Activated CD8-positive, alpha-beta T cell treated with anti-CD3 and anti-CD28 coated beads, Interleukin-2, amount 10 ng/mL, durations not matched to agents 7 days and 5 days (primary cell): ENCODE data around the gene HEMK1. TPM values are rescaled to one million over a fixed set of nuclear protein-coding genes. Genes with fewer than 3 reads are reported as not detected.
A peak's percentile ranks its signal among the peaks of the same experiment; 100 is the strongest.

Experiments
- ATAC-seq: fragments of 150-1000 bp; cut with Tn5 transposase; one replicate; pipeline ENCODE4 v1.10.0; 2021; ENCODE audit warnings: moderate library complexity
- CTCF ChIA-PET: fragments of 350-600 bp; sonication (Branson Sonifier 250); formaldehyde crosslinking; loops from one replicate; lab custom pipeline; 2021; ENCODE audit warnings: antibody characterized with exemption; lab: Charles Lee
- POLR2A ChIA-PET: fragments of 350-600 bp; sonication (Branson Sonifier 250); formaldehyde crosslinking; loops from one replicate; lab custom pipeline; 2021; ENCODE audit warnings: antibody characterized with exemption; lab: Charles Lee
- DNase-seq: peaks from one replicate; pipeline ENCODE4 v3.0.0-alpha.2; 2020
- H3K27ac Mint-ChIP-seq: one replicate; pipeline ENCODE4 v1.8.0; 2021; ENCODE audit warnings: mild to moderate bottlenecking, mixed read lengths
- H3K27me3 Mint-ChIP-seq: one replicate; pipeline ENCODE4 v1.8.0; 2021; ENCODE audit warnings: low read depth, mixed read lengths
- H3K36me3 Mint-ChIP-seq: one replicate; pipeline ENCODE4 v1.8.0; 2021; ENCODE audit warnings: low read depth, mixed read lengths
- H3K4me1 Mint-ChIP-seq: one replicate; pipeline ENCODE4 v1.8.0; 2021; ENCODE audit warnings: low read depth, mixed read lengths
- H3K4me3 Mint-ChIP-seq: one replicate; pipeline ENCODE4 v1.8.0; 2021; ENCODE audit warnings: mild to moderate bottlenecking, mixed read lengths
- H3K9me3 Mint-ChIP-seq: one replicate; pipeline ENCODE4 v1.8.0; 2022; ENCODE audit warnings: mixed read lengths; ENCODE audit not compliant: insufficient read depth
- total RNA-seq, 2 experiments: library from RNA; stranded (reverse); gene quantifications; one replicate each; pipeline ENCODE4 v1.2.3, GENCODE V29; 2021

The HEMK1 gene
- total RNA-seq, 2 experiments from 2014 or later: 83.3 to 86.0 TPM

DNA sequence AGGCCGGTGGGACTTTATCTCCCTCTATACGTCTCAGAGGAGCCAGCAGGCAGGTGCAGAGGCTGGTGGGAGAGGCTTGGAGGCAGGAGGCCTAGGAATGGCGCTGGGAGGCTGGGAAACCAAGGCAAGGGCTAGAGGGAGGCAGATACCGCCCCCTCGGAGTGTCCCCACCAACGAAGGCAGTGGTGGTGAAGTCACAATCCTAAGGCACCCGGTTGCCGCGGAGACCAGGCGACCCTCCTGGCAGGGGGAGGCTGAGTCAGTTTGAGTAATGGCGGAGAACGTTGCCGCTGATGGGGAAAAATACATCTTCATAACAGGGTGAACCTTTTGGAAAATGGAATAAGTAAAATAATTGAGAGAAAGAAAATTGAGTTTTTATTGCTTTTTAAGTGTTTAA lies 36.0 kb upstream of the HEMK1 start:
- Mint-ChIP-seq H3K36me3 (no peaks in the 10 kb centered on the region), H3K4me1 (no peaks in the 10 kb centered on the region), H3K4me3 (no peak overlapping the region), H3K27me3 (peaks cover 43% of the 10 kb centered on the region), H3K27ac (no peak overlapping the region), H3K9me3 (no peaks in the 10 kb centered on the region)
- no peak for DNase-seq
- no peak for ATAC-seq
- CTCF ChIA-PET: no interaction called here
- POLR2A ChIA-PET: no interaction called here

GRCh38 chr3:50533807-50534461 lies 35.4 kb upstream of the HEMK1 start:
- POLR2A ChIA-PET: no interaction called here
- Mint-ChIP-seq H3K27ac (no peak overlapping the region), H3K36me3 (no peaks in the 10 kb centered on the region), H3K27me3 (peaks cover 44% of the 10 kb centered on the region), H3K9me3 (no peaks in the 10 kb centered on the region), H3K4me3 (no peak overlapping the region), H3K4me1 (no peaks in the 10 kb centered on the region)
- ATAC-seq: no peak
- DNase-seq: no peak
- CTCF ChIA-PET: interaction anchor here (1.4 kb wide), 1 partner anchor 16 kb away, joined by 3 read pairs; no protein-coding TSS in a partner anchor

- no peak overlapping the region for H3K27ac Mint-ChIP-seq
- POLR2A ChIA-PET: no interaction called here
- H3K27me3 Mint-ChIP-seq: peaks cover 44% of the 10 kb centered on the region
- H3K9me3 Mint-ChIP-seq: no peaks in the 10 kb centered on the region
- DNase-seq: no peak
- H3K4me1 Mint-ChIP-seq: no peaks in the 10 kb centered on the region
- no peak overlapping the region for H3K4me3 Mint-ChIP-seq
- ATAC-seq: no peak
- CTCF ChIA-PET: interaction anchor here (1.4 kb wide), 1 partner anchor 15 kb away, joined by 3 read pairs; no protein-coding TSS in a partner anchor
- no peaks in the 10 kb centered on the region for H3K36me3 Mint-ChIP-seq
Measured at GRCh38 chr3:50534681-50535330, 34.5 kb upstream of the HEMK1 start.

DNA sequence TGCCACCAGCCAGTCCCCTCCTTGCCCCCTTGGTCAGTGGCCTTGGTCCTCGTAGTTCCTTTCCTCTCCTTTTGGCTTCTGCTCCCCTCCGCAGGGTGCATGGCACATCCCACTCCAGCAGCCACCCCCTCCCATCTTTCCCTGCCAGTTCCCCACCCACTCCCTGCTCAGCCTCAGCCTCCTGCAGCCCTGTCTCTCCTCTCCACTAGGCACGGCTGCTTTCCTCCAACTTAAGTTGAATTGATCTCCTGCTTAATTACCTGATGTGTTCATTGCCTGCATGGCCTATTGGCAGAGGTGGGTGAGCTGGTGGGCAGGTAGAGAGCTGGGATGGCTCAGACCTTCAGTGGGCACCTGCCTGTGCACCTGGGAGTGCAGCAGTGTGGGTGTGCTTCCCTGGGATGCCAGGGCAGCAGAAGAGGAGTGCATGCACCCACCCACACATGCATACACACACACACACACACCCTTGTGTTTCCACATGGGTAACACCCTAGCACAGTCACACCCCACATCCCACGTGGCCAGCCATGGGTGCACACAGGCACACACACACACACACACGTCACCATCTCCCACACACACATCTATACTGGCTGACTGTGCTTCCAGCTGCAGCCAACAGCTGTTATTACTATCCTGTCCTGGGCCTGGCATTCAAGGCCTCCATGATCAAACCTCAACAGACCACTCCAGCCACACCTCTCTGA lies 32.7 kb upstream of the HEMK1 start:
- ChIA-PET CTCF (interaction anchor here (1.8 kb wide), 1 partner anchor 32 kb away, joined by 3 read pairs; the partner anchor contains the start of gene HEMK1), POLR2A (no interaction called here)
- H3K27ac Mint-ChIP-seq: no peak overlapping the region
- H3K9me3 Mint-ChIP-seq: no peaks in the 10 kb centered on the region
- H3K4me1 Mint-ChIP-seq: no peaks in the 10 kb centered on the region
- no peak overlapping the region for H3K4me3 Mint-ChIP-seq
- ATAC-seq (no peak), DNase-seq (no peak)
- no peaks in the 10 kb centered on the region for H3K36me3 Mint-ChIP-seq
- H3K27me3 Mint-ChIP-seq: peaks cover 40% of the 10 kb centered on the region

GRCh38 chr3:50537421-50538129 lies 31.7 kb upstream of the HEMK1 start:
- peaks cover 32% of the 10 kb centered on the region for H3K27me3 Mint-ChIP-seq
- H3K36me3 Mint-ChIP-seq: no peaks in the 10 kb centered on the region
- DNase-seq (no peak), ATAC-seq (no peak)
- H3K27ac Mint-ChIP-seq: no peak overlapping the region
- H3K4me1 Mint-ChIP-seq: no peaks in the 10 kb centered on the region
- ChIA-PET POLR2A (no interaction called here), CTCF (interaction anchor here (1.8 to 2.2 kb wide), 2 partner anchors 13 to 31 kb away, joined by 3 to 5 read pairs; partner anchors contain the start of gene HEMK1)
- no peak overlapping the region for H3K4me3 Mint-ChIP-seq
- no peaks in the 10 kb centered on the region for H3K9me3 Mint-ChIP-seq

- POLR2A ChIA-PET: no interaction called here
- no peak for ATAC-seq
- no peaks in the 10 kb centered on the region for H3K9me3 Mint-ChIP-seq
- H3K4me1 Mint-ChIP-seq: no peaks in the 10 kb centered on the region
- peaks cover 33% of the 10 kb centered on the region for H3K27me3 Mint-ChIP-seq
- no peak overlapping the region for H3K27ac Mint-ChIP-seq
- no peaks in the 10 kb centered on the region for H3K36me3 Mint-ChIP-seq
- CTCF ChIA-PET: interaction anchor here (0.7 to 2.2 kb wide), 2 partner anchors 11 to 102 kb away, joined by 3 to 5 read pairs; no protein-coding TSS in a partner anchor
- no peak for DNase-seq
- no peak overlapping the region for H3K4me3 Mint-ChIP-seq
Measured at GRCh38 chr3:50539356-50540286, 29.7 kb upstream of the HEMK1 start.

GRCh38 chr3:50542177-50543034 lies 26.9 kb upstream of the HEMK1 start:
- Mint-ChIP-seq H3K4me3 (no peak overlapping the region), H3K27me3 (peaks cover 30% of the 10 kb centered on the region), H3K27ac (no peak overlapping the region), H3K36me3 (no peaks in the 10 kb centered on the region), H3K9me3 (no peaks in the 10 kb centered on the region), H3K4me1 (no peaks in the 10 kb centered on the region)
- DNase-seq: peak; percentile 71
- ATAC-seq: peak; percentile 73
- ChIA-PET POLR2A (interaction anchor here (0.7 to 1.4 kb wide), 4 partner anchors 69 to 194 kb away, joined by 3 to 4 read pairs (median 3); no protein-coding TSS in a partner anchor), CTCF (interaction anchor here (0.6 to 4.5 kb wide), 57 partner anchors 9 to 348 kb away, joined by 3 to 48 read pairs (median 4); partner anchors contain the start of genes C3orf18, CYB561D2, HEMK1 and HYAL3)

DNA sequence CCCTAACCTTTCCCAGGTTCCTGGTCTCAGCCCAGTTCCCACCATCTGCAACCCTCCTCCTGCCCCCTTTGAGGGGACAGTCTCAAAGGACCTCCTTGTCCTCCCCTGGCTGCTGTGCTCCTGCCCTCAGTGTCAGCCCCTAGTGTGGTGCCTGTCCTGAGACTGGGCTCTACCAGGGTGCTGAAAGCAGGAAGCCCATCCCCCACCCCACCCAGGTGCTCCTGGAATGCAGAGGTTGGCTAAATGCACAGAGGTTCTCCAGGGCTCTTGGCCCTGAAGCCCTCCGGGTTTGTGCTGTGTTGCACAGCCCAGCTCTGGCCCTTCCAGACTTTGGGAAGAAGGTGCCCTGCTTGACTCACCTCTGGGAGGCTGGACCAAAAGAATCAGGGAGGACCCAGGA lies 23.5 kb upstream of the HEMK1 start:
- ATAC-seq (no peak), DNase-seq (no peak)
- POLR2A ChIA-PET: no interaction called here
- peaks cover 6% of the 10 kb centered on the region for H3K27me3 Mint-ChIP-seq
- H3K4me1 Mint-ChIP-seq: peaks cover 3% of the 10 kb centered on the region
- CTCF ChIA-PET: interaction anchor here (0.7 to 1.0 kb wide), 2 partner anchors 67 to 108 kb away, joined by 3 read pairs; no protein-coding TSS in a partner anchor
- H3K4me3 Mint-ChIP-seq: no peak overlapping the region
- H3K27ac Mint-ChIP-seq: no peak overlapping the region
- H3K36me3 Mint-ChIP-seq: no peaks in the 10 kb centered on the region
- H3K9me3 Mint-ChIP-seq: no peaks in the 10 kb centered on the region

- Mint-ChIP-seq H3K4me3 (no peak overlapping the region), H3K27me3 (peaks cover 3% of the 10 kb centered on the region), H3K27ac (no peak overlapping the region), H3K36me3 (no peaks in the 10 kb centered on the region), H3K9me3 (no peaks in the 10 kb centered on the region), H3K4me1 (peaks cover 3% of the 10 kb centered on the region)
- POLR2A ChIA-PET: no interaction called here
- DNase-seq: no peak
- ATAC-seq: no peak
- CTCF ChIA-PET: interaction anchor here (0.9 to 4.8 kb wide), 7 partner anchors 8 to 201 kb away, joined by 3 to 31 read pairs (median 3); partner anchors contain the start of genes CYB561D2, HEMK1, NPRL2 and ZMYND10
Measured at GRCh38 chr3:50549226-50549625, 20.1 kb upstream of the HEMK1 start.
